Activated T-cell treated with anti-CD3 and anti-CD28 coated beads, Interleukin-2, amount 50 U/mL, for 4 hours (primary cell): ENCODE data around the gene EPHA10. TPM values are rescaled to one million over a fixed set of nuclear protein-coding genes. Genes with fewer than 3 reads are reported as not detected.
"Not testable (repeated sequence)": the region's sequence is repeated elsewhere in the genome, so short reads cannot be mapped to it uniquely, and the experiment has no call there.

Experiments used
- ATAC-seq, 2 donors: fragments of 200-7000 bp; cut with Tn5 transposase; one replicate each; pipeline ENCODE4 v1.10.0; 2021
- DNase-seq: peaks from one replicate; pipeline ENCODE4 v3.0.0-alpha.2; 2020
- H3K27me3 Mint-ChIP-seq: one replicate; pipeline ENCODE4 v1.8.0; 2021; ENCODE audit warnings: low read depth, mixed read lengths
- H3K36me3 Mint-ChIP-seq: one replicate; pipeline ENCODE4 v1.8.0; 2022; ENCODE audit warnings: mixed read lengths; ENCODE audit not compliant: insufficient read depth
- H3K4me1 Mint-ChIP-seq: one replicate; pipeline ENCODE4 v1.8.0; 2021; ENCODE audit warnings: low read depth, mixed read lengths
- H3K4me3 Mint-ChIP-seq: one replicate; pipeline ENCODE4 v1.8.0; 2021; ENCODE audit warnings: mild to moderate bottlenecking, moderate library complexity, mixed read lengths
- H3K9me3 Mint-ChIP-seq: one replicate; pipeline ENCODE4 v1.8.0; 2021; ENCODE audit warnings: mixed read lengths
- total RNA-seq, 3 donors: library from RNA; stranded (reverse); gene quantifications; one replicate each; pipeline ENCODE4 v1.2.1, GENCODE V29; 2021

The EPHA10 gene
- total RNA-seq, 3 donors from 2014 or later = 0.13 to 0.71 (median 0.27) TPM

DNA sequence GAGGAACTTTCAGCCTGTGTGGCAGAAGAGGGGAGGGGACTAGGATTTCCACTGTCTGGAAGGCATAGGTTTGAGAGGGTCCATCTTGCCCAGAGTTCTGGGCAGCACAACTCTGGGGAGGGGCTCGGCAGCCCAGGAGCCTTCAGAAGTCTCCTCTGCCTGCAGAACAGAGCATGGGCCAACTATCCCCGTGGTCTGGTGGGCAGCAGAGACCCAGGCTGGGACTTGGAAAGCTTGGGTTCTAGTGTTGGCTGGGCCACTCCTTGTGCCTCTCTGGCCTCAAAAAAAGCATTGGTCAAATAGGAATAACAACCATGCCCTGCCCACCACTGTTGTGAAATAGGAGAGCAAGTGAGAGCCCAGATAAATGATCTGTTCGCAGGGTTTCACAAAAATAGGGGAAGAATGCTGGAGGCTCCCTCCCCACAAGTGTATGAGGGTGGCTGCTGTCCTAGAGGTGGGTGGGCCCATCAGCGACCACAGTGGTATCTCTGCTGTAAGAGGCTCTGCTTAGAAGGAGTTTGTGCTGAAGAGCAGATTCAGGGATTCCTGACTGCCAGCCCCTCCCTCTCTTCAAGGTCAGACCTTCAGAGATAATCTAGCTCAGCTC is 8.9 kb downstream of the EPHA10 start:
- Mint-ChIP-seq H3K4me1 (peaks cover 11% of the 10 kb centered on the region), H3K4me3 (no peak overlapping the region), H3K9me3 (no peaks in the 10 kb centered on the region), H3K27me3 (peaks cover 39% of the 10 kb centered on the region), H3K36me3 (no peaks in the 10 kb centered on the region)
- DNase-seq (no peak), ATAC-seq (no peak)

DNA sequence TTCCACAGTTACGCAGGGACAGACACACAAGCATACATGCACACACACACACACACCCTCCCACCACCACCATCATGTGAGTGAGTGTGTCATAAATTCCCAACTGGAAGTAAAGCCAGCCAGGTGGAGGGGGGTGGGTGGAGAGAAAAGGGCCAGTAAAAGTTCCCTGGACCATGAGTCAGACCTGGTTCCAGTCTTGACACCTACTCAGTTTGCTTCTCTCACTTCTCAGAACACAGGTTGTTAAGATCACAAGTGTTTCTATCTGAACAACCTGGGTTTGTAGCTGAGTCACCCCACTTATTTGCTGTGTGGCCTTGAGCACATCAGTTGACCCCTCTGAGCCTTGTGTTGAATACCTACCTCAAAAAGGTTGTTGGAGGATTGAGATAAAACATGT is 9.6 kb downstream of the EPHA10 start:
- peaks cover 41% of the 10 kb centered on the region for H3K27me3 Mint-ChIP-seq
- DNase-seq = no peak
- peak; percentile 73 to 78 for ATAC-seq
- no peaks in the 10 kb centered on the region for H3K9me3 Mint-ChIP-seq
- no peaks in the 10 kb centered on the region for H3K36me3 Mint-ChIP-seq
- no peak overlapping the region for H3K4me3 Mint-ChIP-seq
- peaks cover 11% of the 10 kb centered on the region for H3K4me1 Mint-ChIP-seq

DNA sequence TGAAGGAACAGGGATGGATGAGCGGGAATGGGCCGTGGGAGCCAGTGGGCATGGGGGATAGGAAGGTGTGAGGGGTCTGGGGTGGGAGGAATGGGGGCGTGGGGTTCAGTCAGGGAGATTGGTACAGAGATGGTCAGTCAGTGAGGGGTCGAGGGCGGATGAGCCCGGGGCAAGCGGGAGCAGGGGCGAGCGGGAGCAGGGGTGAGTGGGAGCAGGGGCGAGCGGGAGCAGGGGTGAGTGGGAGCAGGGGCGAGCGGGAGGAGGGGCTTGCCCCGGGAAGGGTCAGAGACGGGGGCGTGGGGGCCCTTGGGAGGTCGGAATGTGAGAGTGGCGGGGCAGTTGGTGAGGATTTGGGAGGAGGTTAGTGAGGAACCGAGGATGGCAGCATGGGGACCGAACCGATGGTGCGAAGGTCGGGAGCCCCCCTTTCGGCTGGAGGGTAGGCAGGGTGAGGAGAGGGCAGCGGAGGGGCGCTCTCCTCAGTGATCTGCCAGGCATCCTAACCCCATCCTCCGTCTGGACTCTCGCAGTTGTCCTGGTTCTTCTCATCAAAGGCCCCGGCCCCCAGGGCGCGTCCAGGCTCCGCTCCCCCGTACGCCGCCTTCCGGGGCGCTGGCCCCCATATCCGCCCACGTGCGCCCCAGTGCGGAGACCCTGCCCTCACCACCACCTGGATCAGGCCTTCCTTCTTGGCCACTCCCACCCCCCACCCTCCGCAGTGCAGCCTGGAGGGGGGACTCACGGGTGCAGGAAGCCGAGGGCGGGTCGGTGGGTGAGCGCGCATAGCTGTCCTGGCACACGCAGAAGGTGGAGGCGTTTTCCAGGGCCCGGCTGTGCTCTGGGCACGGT is 11.2 kb downstream of the EPHA10 start:
- Mint-ChIP-seq H3K36me3 (no peaks in the 10 kb centered on the region), H3K9me3 (no peaks in the 10 kb centered on the region), H3K4me3 (peak overlapping the region; percentile 51), H3K4me1 (peaks cover 11% of the 10 kb centered on the region), H3K27me3 (peaks cover 46% of the 10 kb centered on the region)
- ATAC-seq = no peak
- DNase-seq = no peak

DNA sequence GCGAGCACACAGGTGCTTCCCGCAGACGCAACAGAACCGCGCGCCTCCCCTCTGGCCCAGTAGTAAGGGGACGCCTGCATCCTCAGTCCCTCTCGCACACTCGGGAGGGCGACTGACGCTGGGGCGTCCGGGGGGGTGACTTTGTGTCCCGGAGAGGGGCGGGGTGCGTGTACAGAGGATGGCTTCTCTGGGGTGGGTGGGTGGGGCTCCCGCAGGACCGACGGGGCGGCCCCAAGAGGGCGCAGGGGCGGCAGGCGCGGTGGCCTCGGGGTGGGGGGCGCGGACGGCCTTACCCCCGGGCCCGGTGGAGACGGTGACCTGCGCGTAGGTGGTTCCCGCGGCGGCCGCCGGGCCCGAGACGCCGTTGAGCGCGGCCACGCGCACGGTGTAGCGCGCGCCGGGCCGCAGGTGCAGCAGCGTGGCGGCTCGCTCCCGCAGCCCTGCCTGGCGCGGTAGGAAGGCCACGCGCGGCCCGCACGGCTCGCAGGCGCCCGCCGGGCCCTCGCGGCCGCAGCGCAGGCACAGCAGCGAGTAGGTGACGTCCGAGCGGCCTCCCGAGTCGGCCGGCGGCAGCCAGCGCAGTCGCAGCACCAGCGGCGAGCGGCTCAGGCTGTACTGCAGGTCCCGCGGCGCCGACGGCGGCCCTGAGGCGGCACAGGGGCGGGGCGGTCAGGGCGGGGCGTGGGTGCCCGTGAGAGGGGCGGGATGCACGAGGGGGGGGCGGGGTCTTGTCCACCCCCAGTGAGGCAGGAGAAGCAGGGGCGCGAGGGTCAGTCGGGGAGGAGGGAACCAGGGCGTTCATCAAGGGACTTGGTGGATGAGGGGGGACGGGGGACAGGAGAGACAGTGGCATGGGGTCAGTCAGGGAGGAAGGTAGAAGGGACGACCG is 12.1 kb downstream of the EPHA10 start:
- DNase-seq (no peak), ATAC-seq (peak; percentile 47 to 51)
- Mint-ChIP-seq H3K4me3 (peak overlapping the region; percentile 69), H3K4me1 (peaks cover 11% of the 10 kb centered on the region), H3K9me3 (no peaks in the 10 kb centered on the region), H3K36me3 (no peaks in the 10 kb centered on the region), H3K27me3 (peaks cover 49% of the 10 kb centered on the region)

DNA sequence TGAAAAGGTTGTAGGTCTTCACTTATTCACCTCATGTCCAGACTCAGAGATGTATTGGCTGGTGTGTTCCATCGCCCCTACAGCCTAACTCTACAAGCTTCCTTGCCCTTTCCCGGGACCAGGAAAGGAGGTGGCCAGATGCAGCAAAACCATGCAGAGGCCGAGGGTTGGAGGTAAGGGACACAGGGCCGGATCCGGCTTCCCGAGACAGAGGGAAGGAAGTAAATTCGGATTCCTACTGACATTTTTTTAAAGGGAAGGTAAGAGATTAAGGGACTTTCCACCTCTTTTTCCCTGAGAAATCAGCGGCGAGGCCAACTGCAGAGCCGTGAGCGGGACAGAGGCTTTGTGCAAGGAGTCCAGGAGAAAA is 12.7 kb downstream of the EPHA10 start:
- ATAC-seq (no peak), DNase-seq (no peak)
- H3K4me3 Mint-ChIP-seq = peak overlapping the region; percentile 69
- H3K36me3 Mint-ChIP-seq = no peaks in the 10 kb centered on the region
- H3K27me3 Mint-ChIP-seq = peaks cover 52% of the 10 kb centered on the region
- no peaks in the 10 kb centered on the region for H3K9me3 Mint-ChIP-seq
- H3K4me1 Mint-ChIP-seq = peaks cover 11% of the 10 kb centered on the region

DNA sequence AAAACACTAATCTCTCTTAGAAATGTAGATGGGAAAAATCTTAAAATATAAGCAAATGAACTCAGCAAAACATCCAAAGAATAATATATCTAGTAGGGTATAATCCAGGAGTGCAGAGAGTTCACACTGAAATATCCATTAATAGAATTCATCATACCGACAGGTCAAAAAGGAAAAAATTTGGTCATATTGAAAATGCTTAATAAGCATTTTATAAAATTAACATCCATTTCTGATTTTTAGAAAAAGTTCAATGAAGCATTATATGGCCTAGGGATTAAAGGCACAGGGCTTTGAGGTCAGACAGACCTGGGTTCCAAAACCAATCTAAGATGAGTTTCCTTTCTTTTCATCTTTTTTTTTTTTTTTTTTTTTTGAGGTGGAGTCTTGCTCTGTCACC is 16.4 kb downstream of the EPHA10 start:
- H3K4me3 Mint-ChIP-seq = no peak overlapping the region
- ATAC-seq = no peak
- H3K36me3 Mint-ChIP-seq = no peaks in the 10 kb centered on the region

GRCh38 chr1:37746806-37747205 is 18.1 kb downstream of the EPHA10 start:
- peaks cover 33% of the 10 kb centered on the region for H3K27me3 Mint-ChIP-seq
- H3K36me3 Mint-ChIP-seq = no peaks in the 10 kb centered on the region
- no peak for ATAC-seq

More for the DNA sequence above, 16.4 kb downstream of the EPHA10 start:
- Mint-ChIP-seq H3K9me3 (peaks cover 4% of the 10 kb centered on the region), H3K27me3 (peaks cover 39% of the 10 kb centered on the region), H3K4me1 (peaks cover 7% of the 10 kb centered on the region)
- no peak for DNase-seq

DNA sequence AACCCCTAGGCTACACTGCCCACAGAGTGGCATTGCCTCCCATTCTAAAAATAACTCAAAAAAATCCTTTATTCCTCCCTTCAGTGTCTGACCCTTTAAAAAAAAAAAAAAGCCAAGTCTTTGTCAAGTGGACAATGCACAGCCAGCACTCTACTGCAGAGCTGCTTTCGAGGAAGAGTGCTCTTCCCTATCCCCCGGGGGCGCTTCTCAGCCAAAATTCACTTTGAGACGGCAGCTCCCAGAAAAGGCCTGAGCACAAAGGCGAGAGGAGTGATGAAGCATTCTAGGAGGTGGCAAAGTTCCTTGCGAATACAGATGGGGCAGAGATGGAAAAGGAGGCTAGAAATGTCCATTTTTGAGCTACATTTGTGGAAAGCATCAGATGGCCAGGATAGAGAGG is 23.3 kb downstream of the EPHA10 start:
- DNase-seq = no peak
- H3K9me3 Mint-ChIP-seq = peaks cover 1% of the 10 kb centered on the region
- ATAC-seq = no peak
- H3K36me3 Mint-ChIP-seq = no peaks in the 10 kb centered on the region
- peaks cover 23% of the 10 kb centered on the region for H3K27me3 Mint-ChIP-seq
- no peaks in the 10 kb centered on the region for H3K4me1 Mint-ChIP-seq
- H3K4me3 Mint-ChIP-seq = no peak overlapping the region

More at GRCh38 chr1:37746806-37747205, 18.1 kb downstream of the EPHA10 start:
- Mint-ChIP-seq H3K9me3 (peaks cover 4% of the 10 kb centered on the region), H3K4me3 (no peak overlapping the region), H3K4me1 (peaks cover under 1% of the 10 kb centered on the region)
- no peak for DNase-seq

GRCh38 chr1:37741130-37741529 is 23.8 kb downstream of the EPHA10 start:
- Mint-ChIP-seq H3K4me1 (no peaks in the 10 kb centered on the region), H3K9me3 (no peaks in the 10 kb centered on the region), H3K27me3 (peaks cover 22% of the 10 kb centered on the region), H3K36me3 (no peaks in the 10 kb centered on the region), H3K4me3 (no peak overlapping the region)
- no peak for DNase-seq
- ATAC-seq = no peak

DNA sequence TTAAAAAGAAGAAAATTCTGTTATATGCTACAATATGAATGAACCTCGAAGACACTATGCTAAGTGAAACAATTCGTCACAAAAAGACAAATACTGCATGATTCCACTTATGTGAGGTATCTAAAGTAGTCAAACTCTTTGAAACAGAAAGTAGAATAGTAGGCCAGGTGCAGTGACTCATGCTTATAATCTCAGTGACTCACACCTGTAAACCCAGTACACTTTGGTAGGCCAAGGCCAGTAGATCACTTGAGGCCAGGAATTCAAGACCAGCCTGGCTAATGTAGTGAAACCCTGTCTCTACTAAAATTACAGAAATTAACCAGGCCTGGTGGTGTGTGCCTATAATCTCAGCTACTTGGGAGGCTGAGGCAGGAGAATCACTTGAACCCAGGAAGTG is 25.7 kb downstream of the EPHA10 start:
- ATAC-seq (peak; percentile 94 to 96), DNase-seq (no peak)
- H3K27me3 Mint-ChIP-seq = peaks cover 38% of the 10 kb centered on the region
- H3K4me3 Mint-ChIP-seq = no peak overlapping the region
- no peaks in the 10 kb centered on the region for H3K4me1 Mint-ChIP-seq
- no peaks in the 10 kb centered on the region for H3K9me3 Mint-ChIP-seq
- H3K36me3 Mint-ChIP-seq = no peaks in the 10 kb centered on the region

DNA sequence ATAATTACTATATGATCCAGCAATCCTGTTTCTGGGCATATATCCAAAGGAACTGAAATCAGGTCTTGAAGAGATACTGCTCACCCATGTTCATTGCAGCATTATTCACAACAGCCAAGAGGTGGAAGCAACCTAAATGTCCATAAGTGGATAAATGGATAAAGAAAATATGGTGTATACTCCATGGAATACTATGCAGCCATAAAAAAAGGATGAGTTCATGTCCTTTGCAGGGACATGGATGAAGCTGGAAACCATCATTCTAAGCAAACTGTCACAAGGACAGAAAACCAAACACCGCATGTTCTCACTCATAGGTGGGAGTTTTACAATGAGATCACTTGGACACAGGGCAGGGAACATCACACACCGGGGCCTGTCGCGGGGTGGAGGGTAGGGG is 26.3 kb downstream of the EPHA10 start:
- H3K36me3 Mint-ChIP-seq, H3K4me3 Mint-ChIP-seq, ATAC-seq, DNase-seq, H3K4me1 Mint-ChIP-seq, H3K9me3 Mint-ChIP-seq: not testable (repeated sequence)
- peaks cover 43% of the 10 kb centered on the region for H3K27me3 Mint-ChIP-seq

GRCh38 chr1:37737975-37738374 is 26.9 kb downstream of the EPHA10 start:
- H3K27me3 Mint-ChIP-seq = peaks cover 44% of the 10 kb centered on the region
- not testable (repeated sequence) for ATAC-seq, H3K9me3 Mint-ChIP-seq

DNA sequence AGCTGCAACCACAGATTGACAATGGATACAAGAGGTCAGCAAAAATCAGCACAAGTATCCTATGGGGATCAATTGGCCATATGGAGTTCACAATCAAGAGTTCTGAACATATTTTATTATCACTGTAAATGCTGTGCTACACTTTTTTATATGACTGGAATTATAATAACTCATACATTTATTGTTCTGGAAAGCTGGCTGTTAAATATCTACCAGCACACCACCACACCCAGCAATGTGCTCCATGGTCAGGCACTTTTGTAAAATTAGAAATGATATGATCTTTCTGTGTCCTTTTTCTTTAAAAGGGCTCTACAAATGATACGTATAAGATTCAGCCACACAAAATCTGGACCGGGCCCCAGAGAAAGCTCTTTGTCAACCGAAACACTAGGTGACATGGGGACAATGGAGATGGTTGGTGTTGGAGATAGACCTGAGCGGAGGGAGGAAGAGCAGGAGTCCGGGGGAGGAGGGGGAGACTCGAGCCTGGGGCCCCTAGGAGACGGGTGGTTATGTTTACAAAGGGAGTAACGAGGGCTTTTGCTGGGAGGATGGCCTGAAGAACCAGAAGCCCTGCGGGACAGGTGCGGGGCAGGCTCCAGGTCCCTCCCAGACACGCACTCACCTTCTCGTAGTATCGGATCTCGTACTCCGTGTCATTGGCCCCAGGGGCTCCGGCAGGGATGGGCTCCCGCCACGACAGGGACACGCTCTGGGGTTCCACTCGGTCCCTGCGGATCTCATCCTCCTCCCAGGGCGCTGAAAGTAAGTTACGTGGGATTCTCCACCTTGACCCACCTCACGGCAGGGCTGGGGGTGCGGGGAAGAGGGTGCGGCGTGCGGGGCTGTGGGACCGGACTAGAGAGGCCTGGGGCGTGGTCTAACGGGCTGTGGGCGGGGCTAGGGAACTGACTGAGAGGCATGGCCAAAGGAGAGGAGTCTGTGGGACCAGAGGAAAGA is 30.0 kb downstream of the EPHA10 start:
- Mint-ChIP-seq H3K4me1 (no peaks in the 10 kb centered on the region), H3K36me3 (no peaks in the 10 kb centered on the region), H3K27me3 (peaks cover 36% of the 10 kb centered on the region), H3K4me3 (no peak overlapping the region), H3K9me3 (no peaks in the 10 kb centered on the region)
- no peak for DNase-seq
- ATAC-seq = no peak

More at GRCh38 chr1:37737975-37738374, 26.9 kb downstream of the EPHA10 start:
- DNase-seq, H3K4me3 Mint-ChIP-seq, H3K36me3 Mint-ChIP-seq, H3K4me1 Mint-ChIP-seq: not testable (repeated sequence)
